H54 (cell line): Measurements from ENCODE around the gene NAALADL1.

ENCODE experiments used
- DNase-seq: peaks from one replicate; pipeline ENCODE4 v3.0.0; 2011; ENCODE audit warnings: low spot score, mixed read lengths; ENCODE audit not compliant: insufficient read length
- FAIRE-seq: peaks from 3 replicates; lab custom pipeline; 2011; peaks lifted over from hg19 to GRCh38; lab: Jason Lieb, UNC
- POLR2A ChIP-seq: IDR thresholded peaks from 2 replicates; pipeline ENCODE4 v1.6.1; 2011; ENCODE audit warnings: low read depth, mild to moderate bottlenecking, low read length

Gene NAALADL1

DNA sequence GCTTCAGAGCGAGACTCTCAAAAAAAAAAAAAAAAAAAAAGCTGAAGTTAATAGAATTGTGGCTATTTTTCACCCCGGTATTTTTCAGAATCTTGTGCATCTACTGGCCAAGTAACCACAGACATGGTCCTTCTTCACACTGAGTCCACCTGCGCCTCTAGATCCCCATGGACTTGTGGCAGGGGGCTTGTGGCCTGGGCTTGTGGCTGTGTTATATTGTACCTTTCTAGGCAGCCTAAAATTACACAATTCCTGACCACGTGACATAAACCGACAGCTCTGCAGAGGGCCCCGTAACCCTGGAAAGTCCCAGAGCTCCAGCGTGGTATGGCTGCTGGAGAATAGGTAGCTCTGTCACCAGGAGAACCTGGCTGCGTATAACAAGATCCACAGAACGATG, 10.9 kb upstream of the NAALADL1 start:
- DNase-seq (no peak), FAIRE-seq (no peak)
- no peak for TF ChIP-seq POLR2A

DNA sequence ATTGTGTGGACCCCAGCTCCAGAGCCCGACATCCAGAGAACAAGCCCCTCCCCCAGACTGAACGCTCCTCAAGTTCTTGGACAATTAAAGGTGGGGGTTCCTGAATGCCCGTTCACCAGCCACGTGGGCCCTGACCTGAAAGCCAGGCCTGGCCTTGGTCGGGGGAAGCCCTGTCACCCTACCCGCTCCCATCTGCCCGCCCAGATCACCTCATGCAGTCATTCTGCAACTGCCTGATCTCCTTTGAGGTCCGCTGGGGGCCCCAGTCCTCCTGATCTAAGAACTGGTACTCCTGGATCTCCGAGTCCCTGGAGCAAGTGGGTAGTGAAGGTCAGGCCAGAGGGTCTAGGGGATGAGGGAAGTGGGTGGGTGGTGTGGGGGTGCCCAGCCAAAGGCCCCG, 9.1 kb upstream of the NAALADL1 start:
- DNase-seq (no peak), FAIRE-seq (no peak)
- no peak for TF ChIP-seq POLR2A

DNA sequence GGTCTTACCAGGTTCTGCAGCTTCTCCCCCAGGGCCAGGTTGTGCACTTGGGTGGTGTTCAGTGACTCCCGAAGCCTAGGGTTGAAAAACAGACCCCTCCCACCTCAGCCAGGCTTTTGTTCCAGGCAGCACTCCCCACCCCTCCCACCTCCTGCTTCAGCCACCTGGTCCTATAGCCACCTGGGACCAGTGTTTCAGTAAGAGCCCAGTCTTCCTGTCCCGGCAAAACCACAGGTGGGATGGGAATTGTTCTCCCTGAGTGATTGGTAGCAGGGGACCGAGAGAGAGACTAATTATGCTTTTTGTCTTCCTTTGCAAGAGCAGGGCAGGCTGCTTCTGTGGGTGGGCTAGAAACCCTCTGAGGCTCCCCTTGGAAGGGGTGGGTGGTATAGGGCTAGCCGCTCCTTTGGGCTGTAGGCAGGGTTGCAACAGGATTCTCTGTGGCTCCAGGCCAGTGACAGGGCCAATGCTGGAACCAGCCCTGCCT, 8.5 kb upstream of the NAALADL1 start:
- TF ChIP-seq POLR2A: no peak
- DNase-seq (no peak), FAIRE-seq (no peak)

DNA sequence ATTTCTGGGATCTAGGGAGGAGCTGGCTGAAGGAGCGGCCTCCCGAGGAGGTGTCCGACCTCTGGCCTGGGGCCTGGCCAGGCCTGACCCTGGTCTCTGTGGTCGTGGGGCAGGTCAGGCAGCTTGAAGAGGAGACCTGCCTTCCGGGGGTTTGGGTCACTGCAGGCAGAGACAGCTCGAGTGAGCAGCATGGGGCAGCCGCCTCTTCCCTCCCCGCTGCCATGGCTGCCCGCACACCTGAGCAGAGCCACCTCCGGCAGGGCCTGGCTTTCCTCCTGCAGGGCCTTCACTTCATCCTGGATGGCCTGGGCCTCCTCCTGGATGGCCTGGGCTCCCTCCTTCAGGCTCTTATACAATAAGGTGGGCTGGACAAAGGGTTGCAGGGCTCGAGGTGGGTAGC, 8.0 kb upstream of the NAALADL1 start:
- DNase-seq (no peak), FAIRE-seq (no peak)
- no peak for TF ChIP-seq POLR2A

DNA sequence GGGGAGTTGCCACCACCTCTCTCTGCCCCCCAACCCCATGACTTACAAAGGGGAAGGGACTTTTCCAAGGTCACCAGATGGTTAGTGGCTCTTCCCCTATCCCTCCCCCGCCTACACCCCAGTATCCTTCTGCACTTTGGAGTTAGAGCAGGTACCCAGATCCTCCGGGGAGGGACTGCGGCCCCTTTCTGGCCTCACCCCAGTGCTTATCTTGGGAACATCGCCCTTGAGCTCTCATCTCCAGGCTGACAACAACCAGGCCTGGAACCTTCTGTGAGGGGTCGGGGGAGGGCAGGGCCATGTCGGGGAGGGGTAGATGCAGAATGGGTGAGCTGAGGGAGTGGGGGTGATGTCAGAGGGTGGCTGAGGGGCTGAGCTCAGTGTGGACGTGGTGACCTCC, 7.5 kb upstream of the NAALADL1 start:
- FAIRE-seq (no peak), DNase-seq (no peak)
- no peak for TF ChIP-seq POLR2A

DNA sequence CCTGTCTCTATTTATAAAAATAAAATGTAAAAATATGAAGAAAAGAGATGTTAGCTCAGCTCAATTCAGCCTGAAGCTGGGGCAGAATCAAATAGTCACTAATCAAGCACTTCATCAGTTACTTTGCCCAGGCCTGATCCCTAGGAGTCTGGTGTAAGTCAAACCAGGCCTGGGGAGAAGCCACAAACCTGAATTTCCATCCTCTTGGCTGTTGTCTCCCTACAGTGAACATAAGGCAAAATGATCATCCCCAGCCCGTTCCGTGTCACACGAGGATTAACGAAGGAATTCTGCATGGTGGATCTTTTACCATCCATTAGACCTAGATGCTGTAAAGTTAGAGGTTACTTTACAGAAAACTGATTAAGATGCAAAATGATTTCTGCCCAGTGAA, 6.5 kb upstream of the NAALADL1 start:
- FAIRE-seq: no peak
- no peak for DNase-seq

DNA sequence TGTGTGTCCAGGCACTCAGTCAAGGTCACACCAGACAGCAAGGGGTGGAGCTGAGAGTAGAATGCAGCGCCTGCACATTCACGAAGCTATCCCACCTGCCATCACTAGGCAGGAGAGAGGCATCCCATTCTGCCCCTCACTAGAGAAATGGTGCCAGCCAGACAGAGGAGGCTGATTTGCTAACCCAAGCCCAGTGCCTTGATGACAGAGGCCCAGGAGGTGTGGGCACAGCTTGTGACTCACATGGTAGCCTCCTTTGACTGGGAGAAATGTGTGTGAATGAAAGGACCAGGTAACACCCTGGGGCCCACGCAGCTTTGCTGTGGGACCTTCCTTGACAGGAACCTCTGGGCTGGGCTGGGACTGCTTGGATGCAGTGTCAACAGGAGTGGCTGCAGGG, 5.2 kb upstream of the NAALADL1 start:
- DNase-seq: no peak
- no peak for FAIRE-seq
- no peak for TF ChIP-seq POLR2A

More for the DNA sequence above, 6.5 kb upstream of the NAALADL1 start:
- no peak for TF ChIP-seq POLR2A

DNA sequence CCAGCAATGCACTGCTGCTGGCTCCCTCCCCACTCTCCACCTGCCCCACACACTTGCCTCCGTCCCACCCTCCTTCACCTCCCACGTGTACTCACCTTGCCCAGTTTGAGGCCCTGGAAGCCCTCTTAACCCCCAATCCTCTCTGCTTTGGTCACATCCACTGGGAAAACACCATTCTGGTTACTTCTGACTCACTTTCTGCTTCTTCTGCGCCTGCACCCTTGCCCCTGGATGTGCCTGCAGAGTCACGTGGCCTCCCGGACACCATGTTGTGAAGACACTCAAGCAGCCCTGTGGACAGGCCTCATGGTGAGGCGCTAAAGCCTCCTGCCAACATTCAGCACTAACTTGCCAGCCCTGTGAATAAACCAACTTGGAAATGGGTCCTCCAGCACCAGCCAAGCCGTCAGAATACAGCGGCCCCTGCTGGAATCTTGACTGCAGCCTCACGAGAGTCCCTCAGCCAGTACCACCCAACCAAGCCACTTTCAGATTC, 2.6 kb upstream of the NAALADL1 start:
- TF ChIP-seq POLR2A: no peak
- DNase-seq (no peak), FAIRE-seq (no peak)

DNA sequence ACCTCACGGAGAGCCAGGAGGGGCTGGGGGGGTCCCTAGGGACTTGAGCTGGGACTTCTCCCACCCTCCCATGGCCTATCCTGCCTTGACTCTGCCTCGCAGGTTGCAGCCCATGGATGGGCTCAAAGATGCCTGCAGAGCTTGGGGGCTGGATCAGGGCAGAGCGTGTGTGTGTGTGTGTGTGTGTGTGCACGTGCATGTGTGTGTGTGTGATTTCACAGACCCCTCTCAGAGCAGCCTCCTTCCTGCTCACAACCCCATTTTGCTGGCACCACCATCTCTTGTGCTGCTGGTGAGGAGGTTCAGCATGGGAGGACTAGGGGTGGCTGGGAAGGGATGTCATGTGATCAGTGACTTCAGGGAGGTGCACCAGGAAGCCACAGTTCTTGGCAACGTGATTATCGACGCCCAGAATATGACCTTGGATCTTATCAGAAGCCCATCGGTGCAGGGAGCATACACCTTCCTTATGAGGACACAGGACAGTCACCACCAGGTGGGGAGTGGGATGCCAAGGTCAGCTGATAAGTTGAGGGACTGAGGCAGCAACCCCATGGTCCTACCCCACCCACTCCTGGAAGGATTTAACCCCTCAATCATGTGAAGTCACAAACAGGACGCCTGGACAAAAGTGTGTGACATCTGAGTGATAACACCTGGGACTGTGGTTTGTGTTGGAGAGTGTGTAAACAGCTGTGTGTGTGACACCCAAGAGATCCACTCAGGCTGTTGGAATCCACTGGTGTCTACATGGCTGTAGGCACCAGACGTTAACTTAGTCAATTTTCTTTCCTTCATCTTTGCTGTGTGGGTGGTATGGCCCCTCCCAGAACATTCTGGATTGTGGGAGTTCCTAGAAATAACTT, 1.8 kb upstream of the NAALADL1 start:
- TF ChIP-seq POLR2A: no peak
- DNase-seq: no peak
- FAIRE-seq: no peak

DNA sequence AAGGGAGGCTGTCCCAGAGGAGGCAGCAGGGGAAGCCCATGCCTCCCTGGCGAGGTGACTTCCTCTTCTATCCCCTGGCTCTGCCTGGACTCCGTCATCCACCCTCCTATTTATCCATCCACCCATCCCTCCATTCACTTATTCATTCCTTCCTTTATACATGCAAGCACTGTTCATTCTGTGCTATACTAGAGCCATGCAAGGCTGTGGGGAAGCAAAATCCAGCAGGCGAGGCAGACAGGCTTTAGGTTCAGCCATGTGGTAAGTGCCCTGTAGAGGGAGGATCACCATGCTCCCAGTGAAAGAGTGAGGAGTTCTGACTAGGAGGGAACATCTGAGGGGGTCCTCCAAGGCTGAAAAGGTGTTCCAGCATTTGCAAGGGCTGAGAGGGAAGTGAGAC, 1.2 kb upstream of the NAALADL1 start:
- no peak for TF ChIP-seq POLR2A
- FAIRE-seq (no peak), DNase-seq (no peak)

DNA sequence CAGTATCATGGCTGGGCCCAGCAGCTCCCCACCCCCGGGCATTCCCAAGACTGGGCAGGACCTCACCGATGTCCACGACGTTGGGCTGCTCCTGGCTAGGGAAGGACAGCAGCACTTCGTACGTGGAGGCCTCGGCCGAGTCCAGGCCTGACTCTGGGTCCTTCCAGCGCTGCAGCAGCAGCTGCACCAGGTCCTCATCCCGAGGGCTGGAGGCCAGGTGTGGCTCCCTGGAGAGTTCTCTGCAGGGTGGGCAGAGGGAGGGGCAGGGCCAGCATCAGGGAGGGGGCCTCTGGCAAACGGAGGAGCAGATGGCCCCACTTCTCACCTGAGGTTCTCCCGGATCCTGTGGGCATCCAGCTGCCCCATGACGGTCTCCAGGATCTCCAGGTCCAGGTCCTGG, 341 bp downstream of the NAALADL1 start:
- DNase-seq: no peak
- no peak for FAIRE-seq
- no peak for TF ChIP-seq POLR2A

DNA sequence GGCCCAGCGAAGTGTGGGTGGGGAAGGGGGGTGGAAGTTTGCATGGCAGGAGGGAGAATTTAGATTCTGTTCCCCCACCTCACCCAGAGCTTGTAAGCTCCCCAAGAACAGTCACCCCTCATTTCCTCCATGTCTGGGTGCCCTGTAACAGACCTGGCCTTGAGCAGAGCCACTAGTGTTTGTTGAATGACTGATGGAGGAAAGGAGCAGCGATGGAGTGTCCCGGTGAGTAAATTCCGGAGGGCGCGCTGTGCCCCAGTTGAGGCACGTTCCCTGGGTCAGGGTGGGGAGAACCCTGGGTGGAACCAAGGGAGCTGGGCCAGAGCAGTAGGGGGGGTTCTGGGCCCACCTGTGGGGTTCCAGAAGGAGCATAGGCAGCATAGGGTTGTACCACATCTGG, 827 bp downstream of the NAALADL1 start:
- DNase-seq (no peak), FAIRE-seq (no peak)
- TF ChIP-seq POLR2A: no peak

DNA sequence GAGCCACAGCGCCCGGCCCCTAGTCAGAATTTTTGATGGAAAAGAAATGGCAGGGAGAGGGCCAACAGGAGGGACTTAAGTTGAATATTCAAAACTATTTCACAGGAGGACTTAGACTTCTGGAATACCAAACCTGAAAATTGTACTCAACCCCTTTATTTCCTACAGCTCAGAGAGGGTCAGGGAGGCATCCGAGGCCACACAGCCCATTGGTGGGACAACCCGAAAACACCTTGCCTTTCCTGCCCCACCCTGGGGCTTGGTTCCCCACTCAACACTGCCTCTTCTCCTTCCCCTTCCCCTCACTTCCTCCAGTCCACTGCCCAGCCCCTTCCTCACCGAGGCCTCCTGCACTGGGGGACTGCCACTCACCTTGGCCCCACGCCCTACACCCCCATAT, 1.4 kb downstream of the NAALADL1 start:
- no peak for TF ChIP-seq POLR2A
- FAIRE-seq: no peak
- DNase-seq: no peak

DNA sequence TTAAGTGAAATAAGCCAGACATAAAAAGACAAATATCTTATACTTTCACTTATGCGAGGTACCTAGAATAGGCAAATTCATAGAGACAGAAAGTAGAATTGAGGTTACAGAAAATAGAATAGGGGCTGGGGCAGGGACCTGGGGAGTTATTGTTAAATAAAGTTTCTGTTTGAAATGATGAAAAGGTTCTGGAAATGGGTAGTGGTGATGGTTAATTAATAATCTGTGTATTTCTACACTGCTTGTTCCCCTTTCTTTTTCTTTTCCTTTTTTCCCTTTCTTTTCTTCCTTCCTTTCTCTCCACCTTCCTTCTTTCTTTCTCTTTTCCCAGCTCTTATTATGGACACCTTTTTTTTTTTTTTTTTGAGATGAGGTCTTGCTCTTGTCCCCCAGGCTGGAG, 2.8 kb downstream of the NAALADL1 start:
- DNase-seq (no peak), FAIRE-seq (no peak)
- TF ChIP-seq POLR2A: no peak
